Endodermal cell (in vitro differentiated cells): Measurements from ENCODE around the gene RAPGEF1. TPM values are rescaled to one million over a fixed set of nuclear protein-coding genes. Genes with fewer than 3 reads are reported as not detected.

Experiments
- DNase-seq: peaks from one replicate; pipeline ENCODE4 v3.0.0-alpha.2; 2017
- H3K27ac ChIP-seq: 2 replicates; pipeline ENCODE4 v1.5.1; 2013; ENCODE audit warnings: mild to moderate bottlenecking, low read depth, low read length, moderate library complexity
- H3K27me3 ChIP-seq: 2 replicates; pipeline ENCODE4 v1.6.1; 2013; ENCODE audit warnings: mild to moderate bottlenecking, low read length, moderate library complexity; ENCODE audit not compliant: insufficient read depth, control insufficient read depth, poor library complexity, severe bottlenecking
- H3K36me3 ChIP-seq: 2 replicates; pipeline ENCODE4 v1.7.0; 2013; ENCODE audit warnings: mild to moderate bottlenecking, low read length, moderate library complexity; ENCODE audit not compliant: control insufficient read depth, insufficient read depth
- H3K4me1 ChIP-seq: one replicate; pipeline ENCODE4 v1.7.0; 2013; ENCODE audit warnings: low read length; ENCODE audit not compliant: control insufficient read depth, insufficient read depth
- H3K4me3 ChIP-seq: 2 replicates; pipeline ENCODE4 v1.5.1; 2013; ENCODE audit warnings: mild to moderate bottlenecking, low read length, moderate library complexity
- H3K9ac ChIP-seq: 2 replicates; pipeline ENCODE4 v1.6.1; 2013; ENCODE audit warnings: mild to moderate bottlenecking, low read length, moderate library complexity; ENCODE audit not compliant: poor library complexity, severe bottlenecking; ENCODE audit errors: extremely low read depth
- H3K9me3 ChIP-seq: 2 replicates; pipeline ENCODE4 v1.6.1; 2013; ENCODE audit warnings: mild to moderate bottlenecking, low read length, moderate library complexity; ENCODE audit not compliant: control insufficient read depth
- H3K27ac Mint-ChIP-seq: 2 replicates; pipeline ENCODE4 v1.8.0; 2020; ENCODE audit warnings: mixed read lengths
- H3K27me3 Mint-ChIP-seq: 2 replicates; pipeline ENCODE4 v1.8.0; 2021; ENCODE audit warnings: mild to moderate bottlenecking, mixed read lengths; ENCODE audit not compliant: insufficient read depth
- H3K36me3 Mint-ChIP-seq: 2 replicates; pipeline ENCODE4 v1.8.0; 2020; ENCODE audit warnings: low read depth, mixed read lengths
- H3K4me1 Mint-ChIP-seq: 2 replicates; pipeline ENCODE4 v1.8.0; 2020; ENCODE audit warnings: mixed read lengths
- H3K4me3 Mint-ChIP-seq: 2 replicates; pipeline ENCODE4 v1.8.0; 2020; ENCODE audit warnings: mild to moderate bottlenecking, moderate library complexity, mixed read lengths
- H3K9me3 Mint-ChIP-seq: 2 replicates; pipeline ENCODE4 v1.8.0; 2020; ENCODE audit warnings: mild to moderate bottlenecking, mixed read lengths
- CTCF ChIP-seq: fragments of 200-600 bp; sonication (generic); conservative IDR thresholded peaks from 2 replicates; pipeline ENCODE4 v1.5.0; 2021; ENCODE audit warnings: antibody characterized with exemption, mild to moderate bottlenecking
- WGBS, 2 experiments: methylation state at CpG; one replicate each; pipeline versions ENCODE4 v1.1.5 to v1.1.7; 2013; ENCODE audit warnings: missing lambda C conversion rate in 2 of 2, mixed read lengths in 1 of 2; ENCODE audit not compliant: insufficient coverage in 1 of 2, insufficient read length in 1 of 2; 5-methylcytosine and 5-hydroxymethylcytosine counted together
- total RNA-seq, 2 donors: library from RNA; stranded (reverse); fragmentation: NEBNext Ultra II Directional in 1 of 2; extraction: Animal tissue kit (Norgen Biotek cat#: 25700) in 1 of 2; gene quantifications; 2 replicates in 1 of 2; 3 replicates in 1 of 2; pipeline ENCODE4 v1.2.1, GENCODE V29; 2021

RAPGEF1 gene
- total RNA-seq, 2 donors from 2014 or later: 63.4 to 85.5 TPM

GRCh38 chr9:131743501-131743900 is 3.6 kb upstream of the RAPGEF1 start:
- Histone ChIP-seq H3K4me3 (no peak overlapping the region), H3K27ac (no peak overlapping the region), H3K4me1 (no peaks in the 10 kb centered on the region), H3K36me3 (no peaks in the 10 kb centered on the region), H3K27me3 (no peaks in the 10 kb centered on the region), H3K9me3 (peaks cover 10% of the 10 kb centered on the region), H3K9ac (no peak overlapping the region)
- no peaks in the 10 kb centered on the region for H3K27me3 Mint-ChIP-seq
- DNase-seq: no peak
- 85 to 100% methylated on average over 1 of the region's 1 CpG for WGBS, 2 experiments
- H3K4me1 Mint-ChIP-seq: peaks cover 4% of the 10 kb centered on the region
- H3K27ac Mint-ChIP-seq: no peak overlapping the region
- no peaks in the 10 kb centered on the region for H3K36me3 Mint-ChIP-seq
- no peak for TF ChIP-seq CTCF
- H3K4me3 Mint-ChIP-seq: no peak overlapping the region
- H3K9me3 Mint-ChIP-seq: peaks cover 7% of the 10 kb centered on the region

GRCh38 chr9:131743096-131743495 is 3.2 kb upstream of the RAPGEF1 start:
- H3K27ac Mint-ChIP-seq: no peak overlapping the region
- no peak for DNase-seq
- H3K27me3 Mint-ChIP-seq: no peaks in the 10 kb centered on the region
- no peaks in the 10 kb centered on the region for H3K36me3 Mint-ChIP-seq
- no peak overlapping the region for H3K9ac ChIP-seq
- no peak overlapping the region for H3K27ac ChIP-seq
- no peaks in the 10 kb centered on the region for H3K27me3 ChIP-seq
- no peak for TF ChIP-seq CTCF
- H3K4me3 Mint-ChIP-seq: no peak overlapping the region
- no peaks in the 10 kb centered on the region for H3K4me1 ChIP-seq
- no peak overlapping the region for H3K4me3 ChIP-seq
- WGBS, 2 experiments: 93 to 94% methylated on average over 2 of the region's 2 CpGs
- peaks cover 10% of the 10 kb centered on the region for H3K9me3 ChIP-seq
- H3K4me1 Mint-ChIP-seq: peaks cover 5% of the 10 kb centered on the region
- H3K9me3 Mint-ChIP-seq: peaks cover 7% of the 10 kb centered on the region
- H3K36me3 ChIP-seq: no peaks in the 10 kb centered on the region

- Histone ChIP-seq H3K4me3 (no peak overlapping the region), H3K27me3 (no peaks in the 10 kb centered on the region), H3K4me1 (no peaks in the 10 kb centered on the region), H3K9me3 (peaks cover 10% of the 10 kb centered on the region), H3K36me3 (no peaks in the 10 kb centered on the region), H3K9ac (no peak overlapping the region), H3K27ac (no peak overlapping the region)
- Mint-ChIP-seq H3K9me3 (peaks cover 7% of the 10 kb centered on the region), H3K27me3 (no peaks in the 10 kb centered on the region), H3K4me3 (peak overlapping the region; percentile 55), H3K36me3 (no peaks in the 10 kb centered on the region), H3K27ac (no peak overlapping the region), H3K4me1 (peaks cover 21% of the 10 kb centered on the region)
- no peak for DNase-seq
- TF ChIP-seq CTCF: no peak
- 93 to 100% methylated on average over 3 to 5 of the region's 5 CpGs for WGBS, 2 experiments
Observed at GRCh38 chr9:131740898-131741297, 1.0 kb upstream of the RAPGEF1 start.
